GM19328 (cell line): ENCODE results near the gene GXYLT1.
"Not testable (repeated sequence)": the region's sequence is repeated elsewhere in the genome, so short reads cannot be mapped to it uniquely, and the experiment has no call there.

Source experiments
- ATAC-seq: cut with Tn5 transposase; IDR thresholded peaks from one replicate; pipeline ENCODE4 v1.9.1; 2021; ENCODE audit warnings: mild to moderate bottlenecking, moderate library complexity; ENCODE audit not compliant: unreplicated experiment

GXYLT1 gene

DNA sequence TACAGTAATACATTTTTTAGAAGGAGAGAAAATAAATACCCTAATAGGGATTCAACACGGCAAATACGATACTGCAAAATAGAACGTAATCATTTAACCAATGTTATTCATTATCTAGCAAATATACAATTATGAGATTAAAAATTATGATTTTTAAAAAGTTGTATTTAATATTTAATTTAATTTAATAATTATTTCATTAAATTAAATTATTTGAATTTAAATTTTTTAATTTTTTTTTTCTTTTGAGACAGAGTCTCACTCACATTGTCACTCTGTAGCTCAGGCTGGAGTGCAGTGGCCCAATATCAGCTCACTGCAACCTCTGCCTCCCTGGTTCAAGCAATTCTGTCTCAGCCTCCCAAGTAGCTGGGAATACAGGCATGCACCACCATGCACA lies 42.0 kb downstream of the GXYLT1 start:
- ATAC-seq: no peak

DNA sequence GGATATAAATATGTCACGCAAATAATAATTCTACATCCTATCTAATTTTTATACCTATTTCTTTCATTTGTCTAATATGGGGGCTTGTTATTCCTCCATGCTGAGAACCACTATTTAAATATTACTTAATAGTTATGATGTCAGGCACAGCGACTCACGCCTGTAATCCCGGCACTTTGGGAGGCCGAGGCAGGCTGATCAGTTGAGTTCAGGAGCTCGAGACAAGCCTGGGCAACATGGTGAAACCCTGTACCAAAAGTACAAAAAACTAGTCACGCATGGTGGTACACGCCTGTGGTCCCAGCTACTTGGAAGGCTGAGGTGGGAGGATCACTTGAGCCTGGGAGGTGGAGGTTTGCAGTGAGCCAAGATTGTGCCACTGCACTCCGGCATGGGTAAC lies 45.2 kb downstream of the GXYLT1 start:
- no peak for ATAC-seq

DNA sequence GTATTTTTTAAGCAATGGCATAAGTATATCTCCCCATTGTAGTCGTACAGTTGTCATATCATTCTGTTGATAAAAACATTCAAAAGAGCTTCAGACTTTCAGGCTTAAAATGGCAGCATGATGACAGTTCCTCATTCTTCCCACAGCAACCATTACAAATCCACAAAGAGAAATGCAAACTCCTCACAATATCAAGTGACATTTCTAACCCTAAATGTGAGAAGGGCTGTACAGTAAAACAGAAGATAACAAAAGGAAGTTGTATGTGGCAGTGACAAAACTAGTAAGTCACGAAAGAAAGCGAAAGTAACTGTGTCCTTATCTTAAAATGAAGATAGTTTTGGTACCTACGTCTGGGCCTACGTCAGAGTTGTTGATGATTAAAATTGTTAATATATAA lies 46.7 kb downstream of the GXYLT1 start:
- ATAC-seq: peak; percentile 88

DNA sequence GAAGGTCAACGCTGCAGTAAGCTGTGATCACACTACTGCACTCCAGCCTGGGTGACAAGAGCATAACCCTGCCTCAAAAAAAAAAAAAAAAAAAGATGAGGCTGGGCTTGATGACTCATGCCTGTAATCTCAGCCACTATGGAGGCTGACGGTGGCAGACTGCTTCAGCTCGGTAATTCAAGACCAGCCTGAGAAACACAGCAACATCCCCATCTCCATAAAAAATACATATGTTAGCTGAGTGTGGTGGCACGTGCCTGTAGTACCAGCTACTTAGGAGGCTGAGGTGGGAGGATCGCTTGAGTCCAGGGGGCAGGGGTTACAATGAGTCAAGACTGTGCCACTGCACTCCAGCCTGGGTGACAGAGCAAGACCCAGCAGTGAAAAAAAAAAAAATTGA lies 50.4 kb downstream of the GXYLT1 start:
- no peak for ATAC-seq

DNA sequence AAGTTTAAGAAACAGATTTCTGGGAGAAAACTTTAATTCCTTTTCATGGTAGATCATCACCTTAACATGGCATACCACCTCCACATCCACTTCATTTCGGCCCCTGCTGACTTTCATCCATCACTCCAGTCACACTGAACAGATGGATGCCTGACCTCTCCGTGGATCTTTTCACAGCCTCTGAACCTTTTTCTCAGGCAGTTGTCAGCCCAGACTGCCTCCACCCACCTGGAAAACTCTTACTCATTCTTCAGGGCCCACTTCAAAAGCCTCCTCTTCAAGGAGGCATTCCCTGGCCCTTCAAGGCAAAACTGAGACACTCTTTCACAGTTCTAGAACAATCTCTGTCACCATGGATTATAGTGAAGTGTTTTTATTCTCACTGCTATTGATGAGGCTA lies 52.9 kb downstream of the GXYLT1 start:
- ATAC-seq: no peak

DNA sequence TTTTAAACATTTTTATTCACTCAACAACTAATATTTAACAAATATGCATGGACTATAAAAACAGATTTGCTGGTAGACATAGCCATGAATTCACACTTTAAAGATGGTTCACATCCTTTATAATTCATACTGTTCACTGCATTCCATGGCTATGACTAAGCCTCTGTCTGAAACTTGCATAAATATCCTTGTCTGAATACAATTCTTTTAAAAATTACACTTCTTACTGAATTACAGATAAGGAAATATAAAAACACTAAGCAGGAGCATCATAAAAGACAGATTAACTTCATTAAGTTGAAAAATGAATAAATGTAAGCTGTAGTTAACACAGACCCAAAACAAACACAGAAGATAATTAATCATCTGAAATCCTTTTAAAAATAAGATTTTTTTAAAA lies 53.8 kb downstream of the GXYLT1 start:
- no peak for ATAC-seq

DNA sequence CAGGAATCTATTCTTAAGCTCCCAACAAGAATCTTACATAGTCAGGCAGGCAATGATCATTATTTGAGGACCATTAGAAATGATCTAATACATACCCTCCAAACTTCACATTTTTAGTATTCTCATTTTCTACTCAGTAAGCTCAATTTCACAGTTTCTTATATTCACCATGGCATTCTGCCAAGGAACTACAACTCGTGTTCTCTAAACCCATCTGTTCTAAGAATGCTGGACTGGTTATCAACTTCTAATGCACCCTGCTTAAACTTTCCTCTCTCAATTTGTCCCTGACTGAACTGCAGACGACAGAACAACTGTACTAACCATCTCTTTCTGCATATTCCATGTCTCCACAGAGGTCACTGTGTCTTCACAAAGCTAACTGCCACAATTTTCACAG lies 58.6 kb downstream of the GXYLT1 start:
- no peak for ATAC-seq

DNA sequence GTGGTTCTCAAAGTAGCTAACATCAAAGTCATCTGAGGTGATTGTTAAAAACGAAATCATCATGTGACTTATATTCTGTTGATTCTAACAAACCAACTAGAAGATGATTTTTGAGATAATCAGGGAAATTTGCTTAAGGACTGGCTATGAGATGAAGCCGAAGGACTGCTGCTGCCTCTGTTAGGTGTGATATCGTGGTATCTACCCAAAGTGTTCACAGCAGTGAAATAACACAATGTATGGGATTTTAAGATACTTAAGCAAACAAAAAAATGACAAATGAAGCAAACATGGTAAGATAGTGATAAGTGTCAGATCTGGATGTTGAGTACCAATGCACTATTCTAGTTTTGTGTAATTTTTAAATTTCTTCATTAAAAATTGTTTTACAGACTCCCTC lies 59.1 kb downstream of the GXYLT1 start:
- ATAC-seq: no peak

DNA sequence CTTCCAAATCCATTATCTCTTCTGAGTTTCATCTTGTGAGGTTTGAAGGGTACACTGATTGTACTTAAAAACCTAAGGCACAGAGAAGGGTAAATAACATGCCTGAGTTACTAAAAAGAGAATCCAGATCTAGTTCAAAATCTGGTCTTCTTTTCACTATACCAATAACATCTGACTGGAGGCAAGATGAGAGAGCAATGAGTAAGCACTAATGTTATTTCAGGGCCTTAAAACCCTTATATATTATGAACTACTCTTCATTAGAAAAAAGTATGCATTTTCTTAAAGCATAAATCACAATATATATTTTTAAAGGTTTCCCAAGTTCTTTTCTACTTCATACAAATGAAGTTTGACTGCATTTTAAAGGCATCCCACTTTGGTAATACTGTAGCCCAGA lies 60.2 kb downstream of the GXYLT1 start:
- no peak for ATAC-seq

DNA sequence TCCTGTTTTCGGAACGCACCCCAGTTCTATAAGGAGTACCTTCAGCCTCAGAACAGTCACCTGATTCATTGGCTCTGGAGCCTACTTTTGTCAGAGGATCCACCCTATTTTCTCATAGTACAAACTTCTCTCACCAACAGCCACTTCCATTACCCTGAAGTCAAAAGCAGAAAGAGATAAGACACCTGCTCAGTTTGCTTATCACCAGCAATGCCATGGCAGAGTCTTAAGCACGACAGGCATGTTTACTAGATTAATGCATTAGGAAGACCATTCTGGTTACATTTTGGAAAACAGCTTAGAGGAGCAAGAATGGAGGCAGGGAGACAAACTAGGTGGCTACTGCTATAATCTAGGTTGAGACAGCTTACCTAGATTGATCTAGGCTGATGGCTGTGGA lies 67.7 kb downstream of the GXYLT1 start:
- no peak for ATAC-seq

DNA sequence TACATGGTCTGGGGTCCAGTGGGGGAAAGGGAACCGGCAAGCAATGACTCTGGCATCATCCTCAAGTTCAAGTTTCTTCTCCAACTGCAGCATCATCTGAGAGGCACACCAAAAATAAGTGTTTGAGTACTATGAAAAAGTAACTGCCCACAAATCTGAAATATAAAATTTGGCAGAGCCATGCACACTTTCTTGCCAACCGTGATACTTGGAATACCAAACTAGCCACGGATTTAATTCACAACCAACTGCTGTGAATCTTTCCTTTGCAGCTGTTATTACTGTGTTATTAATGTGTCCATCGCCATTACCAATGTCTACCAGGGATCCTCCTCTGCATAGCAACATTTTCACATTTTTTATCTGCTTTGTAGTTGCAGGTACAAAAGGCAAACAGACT lies 74.6 kb downstream of the GXYLT1 start:
- ATAC-seq: no peak

DNA sequence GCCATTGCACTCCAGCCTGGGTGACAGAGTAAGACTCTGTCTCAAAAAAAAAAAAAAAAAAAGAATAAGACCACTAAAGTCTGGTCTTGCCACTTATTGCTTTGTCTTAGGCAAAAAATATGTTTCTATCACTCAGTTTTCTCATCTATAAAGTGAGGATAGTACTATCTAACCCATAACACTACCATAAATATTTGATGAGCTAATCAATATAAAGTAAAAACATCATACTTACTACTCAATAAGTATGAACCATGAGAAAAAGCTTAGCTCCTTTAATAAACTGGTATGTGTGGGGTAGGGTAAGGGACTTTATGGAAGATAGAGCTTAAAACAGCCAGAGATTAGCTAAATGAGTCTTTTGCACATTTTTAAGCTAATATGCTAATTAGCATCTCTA lies 85.5 kb downstream of the GXYLT1 start:
- no peak for ATAC-seq

DNA sequence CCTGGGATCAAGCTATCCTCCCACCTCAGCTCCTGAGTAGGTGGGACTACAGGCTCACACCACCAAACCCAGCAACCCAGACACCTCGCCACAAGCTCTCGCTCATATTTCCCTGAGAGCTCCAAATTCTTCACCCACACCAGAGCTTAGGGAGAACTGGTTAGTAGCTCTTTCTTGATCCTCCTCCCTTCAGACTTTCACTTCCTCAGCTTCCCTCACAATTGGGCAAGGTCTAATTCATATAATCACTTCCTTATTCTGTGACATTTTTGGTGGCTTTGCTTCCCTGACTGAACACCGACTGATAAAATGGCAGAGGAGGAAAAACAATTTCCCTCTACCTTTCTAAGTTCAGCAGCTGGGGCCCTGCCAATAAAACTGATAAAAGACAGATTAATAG lies 88.5 kb downstream of the GXYLT1 start:
- ATAC-seq: peak; percentile 89

DNA sequence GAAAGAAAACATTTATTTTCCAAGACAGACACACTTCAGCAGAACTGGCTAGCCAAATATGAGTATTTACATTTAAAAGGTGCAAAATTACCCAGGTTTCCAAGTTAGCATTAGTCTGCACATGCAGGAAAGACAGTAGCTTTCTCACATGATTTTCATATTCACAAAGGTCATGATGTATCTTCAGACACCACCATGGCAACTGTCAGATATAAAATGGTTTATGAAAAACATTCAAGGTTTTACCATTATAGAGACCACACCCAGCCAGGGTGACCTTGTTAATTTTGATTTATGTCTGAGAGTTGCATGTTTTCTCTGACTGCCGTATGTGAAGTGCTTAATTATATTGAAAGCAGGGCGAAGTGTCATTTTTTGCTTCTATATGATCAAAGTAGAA lies 91.2 kb downstream of the GXYLT1 start:
- no peak for ATAC-seq

DNA sequence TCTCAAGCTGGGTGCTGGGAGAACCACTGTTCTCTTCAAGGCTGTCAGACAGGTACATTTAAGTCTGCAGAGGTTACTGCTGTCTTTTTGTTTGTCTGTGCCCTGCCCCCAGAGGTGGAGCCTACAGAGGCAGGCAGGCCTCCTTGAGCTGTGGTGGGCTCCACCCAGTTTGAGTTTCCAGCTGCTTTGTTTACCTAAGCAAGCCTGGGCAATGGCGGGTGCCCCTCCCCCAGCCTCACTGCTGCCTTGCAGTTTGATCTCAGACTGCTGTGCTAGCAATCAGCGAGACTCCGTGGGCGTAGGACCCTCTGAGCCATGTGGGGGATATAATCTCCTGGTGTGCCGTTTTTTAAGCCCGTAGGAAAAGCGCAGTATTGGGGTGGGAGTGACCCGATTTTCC lies 95.7 kb downstream of the GXYLT1 start:
- ATAC-seq: not testable (repeated sequence)

DNA sequence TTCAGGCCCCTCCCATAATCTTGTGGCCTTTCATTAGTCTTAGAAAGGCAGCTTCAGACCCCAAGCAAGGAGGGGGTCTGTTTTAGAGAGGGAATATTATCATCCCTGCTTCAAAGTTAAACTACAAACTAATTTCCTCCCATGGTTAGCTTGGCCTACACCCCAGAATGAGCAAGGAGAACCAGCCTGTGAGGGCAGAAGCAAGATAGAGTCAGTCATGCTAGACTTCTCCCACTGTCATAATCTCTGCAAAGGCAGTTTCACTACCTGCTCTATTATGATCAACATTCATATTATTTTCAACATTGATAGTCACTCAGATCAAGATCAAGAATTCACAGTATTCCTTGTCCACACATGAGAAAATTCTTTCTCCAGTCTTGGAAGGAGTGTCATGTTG lies 105.1 kb downstream of the GXYLT1 start:
- ATAC-seq: no peak

DNA sequence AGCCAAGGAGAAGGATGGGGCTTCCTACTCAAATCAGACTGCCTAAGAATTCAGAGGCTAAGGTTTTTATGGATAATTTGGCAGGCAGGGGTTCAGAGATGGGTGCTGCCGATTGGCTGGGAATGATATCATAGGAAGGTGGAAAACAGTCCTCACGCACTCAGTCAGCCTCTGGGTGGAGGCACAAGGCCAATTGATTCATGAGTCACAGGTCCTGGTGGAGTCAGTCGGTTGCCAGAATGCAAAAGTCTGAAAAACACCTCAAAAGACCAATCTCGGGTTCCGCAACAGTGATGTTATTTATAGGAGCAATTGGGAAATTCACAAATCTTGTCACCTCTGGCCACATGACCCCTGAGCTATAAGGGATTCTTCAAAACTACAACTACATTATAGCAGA lies 105.5 kb downstream of the GXYLT1 start:
- ATAC-seq: no peak

DNA sequence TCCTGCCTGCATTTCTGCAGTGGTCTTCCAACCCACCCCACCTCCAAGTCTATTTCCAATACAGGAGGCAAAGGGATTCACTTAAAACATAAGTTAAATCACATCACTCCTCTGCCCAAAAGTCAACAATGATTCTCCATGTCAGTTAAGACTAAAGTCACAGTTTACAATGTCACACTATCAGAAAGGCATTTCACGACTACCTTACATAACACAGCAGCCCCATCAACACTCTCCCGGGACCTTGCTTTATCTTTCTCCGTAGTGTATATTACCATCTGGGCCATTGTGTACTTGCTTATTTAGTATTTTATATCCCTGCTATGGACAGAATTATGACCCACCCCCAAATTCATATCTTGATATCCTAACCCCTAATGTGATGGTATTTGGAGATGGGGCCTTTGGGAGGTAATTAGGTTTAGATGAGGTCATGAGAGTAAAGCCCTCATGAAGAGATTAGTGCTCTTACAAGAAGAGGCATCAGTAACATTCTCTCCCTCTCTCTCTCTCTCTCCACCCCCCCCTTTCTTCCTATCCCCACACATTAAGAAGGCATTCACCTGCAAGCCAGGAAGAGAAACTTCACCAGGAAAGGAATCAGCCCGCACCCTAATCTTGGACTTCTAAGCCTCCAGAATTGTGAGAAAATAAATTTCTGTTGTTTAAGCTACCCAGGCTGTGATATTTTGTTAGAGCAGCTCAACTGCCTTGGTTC lies 112.7 kb downstream of the GXYLT1 start:
- no peak for ATAC-seq
